HPDE6-E6E7 (cell line): Measurements from ENCODE around the gene S1PR5.
A peak's percentile ranks its signal among the peaks of the same experiment; 100 is the strongest.
"Not testable (repeated sequence)": the region's sequence is repeated elsewhere in the genome, so short reads cannot be mapped to it uniquely, and the experiment has no call there.

Experiments used
- DNase-seq: peaks from one replicate; pipeline ENCODE4 v3.0.0; 2011; ENCODE audit warnings: missing footprints; ENCODE audit errors: extremely low spot score

S1PR5 gene

GRCh38 chr19:10517361-10517759 lies at the start of gene S1PR5:
Gene S1PR5 (minus strand): TSS chr19:10517447. CDS start chr19:10515011, 2,436 bp downstream.
- no peak for DNase-seq

- no peak for DNase-seq
Observed at GRCh38 chr19:10566658-10567410, 49.6 kb upstream of the S1PR5 start.

- no peak for DNase-seq
Observed at GRCh38 chr19:10566408-10566657, 49.1 kb upstream of the S1PR5 start.

- DNase-seq, result peak; percentile 93
Observed at GRCh38 chr19:10565567-10566407, 48.5 kb upstream of the S1PR5 start, which contains the start of gene KRI1. Gene KRI1 (minus strand): TSS chr19:10566010. CDS start chr19:10565999, 11 bp downstream.

GRCh38 chr19:10565028-10565566 lies 47.9 kb upstream of the S1PR5 start:
- no peak for DNase-seq

- no peak for DNase-seq
Observed at GRCh38 chr19:10562609-10563008, 45.4 kb upstream of the S1PR5 start.

GRCh38 chr19:10560154-10560553 lies 42.9 kb upstream of the S1PR5 start:
- DNase-seq, result no peak

GRCh38 chr19:10557603-10558197 lies 40.5 kb upstream of the S1PR5 start:
- no peak for DNase-seq

GRCh38 chr19:10555610-10555973 lies 38.3 kb upstream of the S1PR5 start:
- no peak for DNase-seq

GRCh38 chr19:10554760-10555609 lies 37.7 kb upstream of the S1PR5 start:
- DNase-seq, result peak; percentile 61

- peak; percentile 66 for DNase-seq
Observed at GRCh38 chr19:10553943-10554381, 36.7 kb upstream of the S1PR5 start.

GRCh38 chr19:10553087-10553667 lies 35.9 kb upstream of the S1PR5 start:
- DNase-seq, result no peak

GRCh38 chr19:10552510-10553053 lies 35.3 kb upstream of the S1PR5 start:
- DNase-seq, result no peak

GRCh38 chr19:10551698-10552301 lies 34.6 kb upstream of the S1PR5 start:
- DNase-seq, result no peak

- not testable (repeated sequence) for DNase-seq
Observed at GRCh38 chr19:10551006-10551405, 33.8 kb upstream of the S1PR5 start.

- DNase-seq, result no peak
Observed at GRCh38 chr19:10550336-10550735, 33.1 kb upstream of the S1PR5 start.

GRCh38 chr19:10549733-10550132 lies 32.5 kb upstream of the S1PR5 start:
- no peak for DNase-seq

GRCh38 chr19:10548746-10549276 lies 31.6 kb upstream of the S1PR5 start:
- no peak for DNase-seq

- no peak for DNase-seq
Observed at GRCh38 chr19:10546817-10547216, 29.6 kb upstream of the S1PR5 start.

- DNase-seq, result no peak
Observed at GRCh38 chr19:10544753-10545251, 27.6 kb upstream of the S1PR5 start.
